Measurements from ENCODE around the gene SEMA3D.

GRCh38 chr7:85111761-85112160, 75.1 kb downstream of the SEMA3D start:
- TF ChIP-seq, protein P1, sequence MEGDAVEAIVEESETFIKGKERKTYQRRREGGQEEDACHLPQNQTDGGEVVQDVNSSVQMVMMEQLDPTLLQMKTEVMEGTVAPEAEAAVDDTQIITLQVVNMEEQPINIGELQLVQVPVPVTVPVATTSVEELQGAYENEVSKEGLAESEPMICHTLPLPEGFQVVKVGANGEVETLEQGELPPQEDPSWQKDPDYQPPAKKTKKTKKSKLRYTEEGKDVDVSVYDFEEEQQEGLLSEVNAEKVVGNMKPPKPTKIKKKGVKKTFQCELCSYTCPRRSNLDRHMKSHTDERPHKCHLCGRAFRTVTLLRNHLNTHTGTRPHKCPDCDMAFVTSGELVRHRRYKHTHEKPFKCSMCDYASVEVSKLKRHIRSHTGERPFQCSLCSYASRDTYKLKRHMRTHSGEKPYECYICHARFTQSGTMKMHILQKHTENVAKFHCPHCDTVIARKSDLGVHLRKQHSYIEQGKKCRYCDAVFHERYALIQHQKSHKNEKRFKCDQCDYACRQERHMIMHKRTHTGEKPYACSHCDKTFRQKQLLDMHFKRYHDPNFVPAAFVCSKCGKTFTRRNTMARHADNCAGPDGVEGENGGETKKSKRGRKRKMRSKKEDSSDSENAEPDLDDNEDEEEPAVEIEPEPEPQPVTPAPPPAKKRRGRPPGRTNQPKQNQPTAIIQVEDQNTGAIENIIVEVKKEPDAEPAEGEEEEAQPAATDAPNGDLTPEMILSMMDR (conservative IDR thresholded peaks at IDR 0.05) = no peak
- no peak for TF ChIP-seq EZH2 (IDR thresholded peaks at IDR 0.05; ENCODE audit: low read depth)
